GM12878 (cell line): Measurements from ENCODE around the gene THSD4. TPM values are rescaled to one million over a fixed set of nuclear protein-coding genes. Genes with fewer than 3 reads are reported as not detected.

Experiments
- ATAC-seq: fragments of 200-7000 bp; cut with Tn5 transposase; 3 replicates; pipeline ENCODE4 v1.9.1; 2020; ENCODE audit warnings: mild to moderate bottlenecking, moderate library complexity
- BruUV-seq: library from RNA; stranded (reverse); fragments of 400-500 nt; replicated peaks from 2 replicates; lab custom pipeline; 2021; lab: Mats Ljungman, UMichigan
- CTCF ChIA-PET: fragments of 300-600 bp; sonication (Branson Sonifier 250); formaldehyde crosslinking; extraction: SDS; loops from one replicate; lab custom pipeline; 2021; ENCODE audit warnings: inconsistent platforms; lab: Yijun Ruan, JAX
- POLR2A ChIA-PET: fragments of 350-600 bp; formaldehyde crosslinking; extraction: SDS; loops from one replicate; lab custom pipeline; 2021; ENCODE audit warnings: inconsistent platforms; lab: Charles Lee
- RAD21 ChIA-PET: fragments of 300-600 bp; sonication (Branson Sonifier 250); formaldehyde crosslinking; loops from one replicate; lab custom pipeline; 2023; ENCODE audit warnings: antibody characterized with exemption; ENCODE audit not compliant: unreplicated experiment; lab: Charles Lee
- SMC1A ChIA-PET: fragments of 300-600 bp; sonication (Branson Sonifier 250); formaldehyde crosslinking; loops from one replicate; lab custom pipeline; 2023; ENCODE audit not compliant: unreplicated experiment, uncharacterized antibody; lab: Charles Lee
- DNase-seq: peaks from one replicate; pipeline ENCODE4 v3.0.0-alpha.2; 2011; ENCODE audit warnings: low read depth, low spot score
- FAIRE-seq: peaks from 3 replicates; lab custom pipeline; 2011; peaks lifted over from hg19 to GRCh38; lab: Jason Lieb, UNC
- H2AFZ ChIP-seq: 2 replicates; pipeline ENCODE4 v1.6.0; 2011; ENCODE audit warnings: low read depth, low read length, control low read depth; ENCODE audit not compliant: control insufficient read depth
- H3K27ac ChIP-seq: 2 replicates; pipeline ENCODE4 v1.5.1; 2011; ENCODE audit warnings: control low read depth; ENCODE audit not compliant: control insufficient read depth, insufficient read depth
- H3K27me3 ChIP-seq, 2 experiments: replicated peaks in 1 of 2; 2 replicates each; pipeline versions ENCODE4 v1.6.0 to v1.6.1; 2011; ENCODE audit warnings: low read length in 1 of 2; ENCODE audit not compliant: control insufficient read depth in 2 of 2, insufficient read depth in 2 of 2
- H3K36me3 ChIP-seq, 2 experiments: 2 replicates each; pipeline ENCODE4 v1.5.1; 2011; ENCODE audit warnings: low read length in 1 of 2; ENCODE audit not compliant: control insufficient read depth in 2 of 2, insufficient read depth in 2 of 2
- H3K4me1 ChIP-seq: 2 replicates; pipeline ENCODE4 v1.6.1; 2011; ENCODE audit warnings: mild to moderate bottlenecking, low read length, moderate library complexity, mixed read lengths; ENCODE audit not compliant: control insufficient read depth, insufficient read depth
- H3K4me2 ChIP-seq: 2 replicates; pipeline ENCODE4 v1.6.0; 2011; ENCODE audit warnings: control low read depth; ENCODE audit not compliant: control insufficient read depth, insufficient read depth
- H3K4me3 ChIP-seq: fragments of 200-600 bp; sonication (generic); 2 replicates; pipeline ENCODE4 v1.5.1; 2016
- H3K79me2 ChIP-seq: 2 replicates; pipeline ENCODE4 v1.6.0; 2011; ENCODE audit warnings: low read length; ENCODE audit not compliant: control insufficient read depth, insufficient read depth
- H3K9ac ChIP-seq: 2 replicates; pipeline ENCODE4 v1.8.0; 2011; ENCODE audit warnings: low read length, control low read depth, mixed read lengths; ENCODE audit not compliant: control insufficient read depth, insufficient read depth
- H3K9me3 ChIP-seq: replicated peaks from 3 replicates; pipeline ENCODE4 v1.5.1; 2011; ENCODE audit warnings: mild to moderate bottlenecking, low read length; ENCODE audit not compliant: control insufficient read depth, insufficient read depth
- H4K20me1 ChIP-seq: 2 replicates; pipeline ENCODE4 v1.6.0; 2011; ENCODE audit not compliant: control insufficient read depth, insufficient read depth
- BCLAF1 ChIP-seq: fragments of 450-650 bp; IDR thresholded peaks from 2 replicates; pipeline ENCODE4 v1.6.1; 2017; ENCODE audit warnings: antibody characterized with exemption, mild to moderate bottlenecking, moderate library complexity
- BRCA1 ChIP-seq: IDR thresholded peaks from 2 replicates; pipeline ENCODE4 v1.6.1; 2011; ENCODE audit warnings: low read depth, low read length, improper control_type of control experiment
- EED ChIP-seq: sonication (generic); IDR thresholded peaks from 2 replicates; pipeline ENCODE4 v1.6.1; 2016; ENCODE audit warnings: antibody characterized with exemption, low read depth
- PBX3 ChIP-seq: IDR thresholded peaks from 2 replicates; pipeline ENCODE4 v1.6.1; 2011; ENCODE audit warnings: mild to moderate bottlenecking, low read depth, low read length, moderate library complexity; ENCODE audit not compliant: insufficient replicate concordance
- RUNX3 ChIP-seq: IDR thresholded peaks from 2 replicates; pipeline ENCODE4 v1.6.1; 2012; ENCODE audit warnings: low read length, inconsistent platforms
- SKIL ChIP-seq: fragments of 450-650 bp; IDR thresholded peaks from 2 replicates; pipeline ENCODE4 v1.6.1; 2017; ENCODE audit warnings: mild to moderate bottlenecking, low read depth, inconsistent platforms; ENCODE audit not compliant: poor library complexity, severe bottlenecking
- SREBF1 ChIP-seq: IDR thresholded peaks from 2 replicates; pipeline ENCODE4 v1.6.1; 2012; ENCODE audit warnings: mild to moderate bottlenecking, low read length
- TCF3 ChIP-seq: IDR thresholded peaks from 2 replicates; pipeline ENCODE4 v1.6.1; 2012; ENCODE audit warnings: low read depth, mild to moderate bottlenecking, low read length, borderline replicate concordance; ENCODE audit not compliant: insufficient read depth
- ZBTB4 ChIP-seq: fragments of 450-650 bp; formaldehyde crosslinking; IDR thresholded peaks from 2 replicates; pipeline ENCODE4 v1.4.0; 2022; ENCODE audit warnings: mild to moderate bottlenecking, moderate library complexity
- ZNF384 ChIP-seq: IDR thresholded peaks from 2 replicates; pipeline ENCODE4 v1.6.1; 2012; ENCODE audit warnings: low read depth, mild to moderate bottlenecking, low read length, improper control_type of control experiment, borderline replicate concordance
- ZSCAN29 ChIP-seq: fragments of 450-650 bp; IDR thresholded peaks from 2 replicates; pipeline ENCODE4 v1.6.1; 2017; ENCODE audit warnings: mild to moderate bottlenecking, moderate library complexity
- WGBS: methylation state at CpG from one replicate; pipeline ENCODE4 v1.1.6; 2016; ENCODE audit warnings: low lambda C conversion rate; ENCODE audit not compliant: insufficient replicate concordance, insufficient coverage; ENCODE audit errors: missing lambda C conversion rate; 5-methylcytosine and 5-hydroxymethylcytosine counted together
- in situ Hi-C: fragments of 300-500 bp; cut with MboI; formaldehyde crosslinking; loops from 9 replicates; pipeline ENCODE4 v1.14.3; 2018; ENCODE audit warnings: mixed read lengths
- intact Hi-C: fragments of 100-400 bp; cut with micrococcal nuclease; formaldehyde crosslinking; loops from one replicate; pipeline ENCODE4 v1.14.2; 2022; ENCODE audit not compliant: unreplicated experiment
- polyA plus RNA-seq, 11 experiments: library from polyadenylated mRNA; depleted of rRNA in 4 of 11; unstranded in 6 of 11; stranded (reverse) in 5 of 11; fragments of >200 nt; fragmentation: Nextera tagmentation in 4 of 11; fragmentation: Illumina TruSeq in 1 of 11; extraction: Ambion mirVana in 4 of 11; extraction: Trizol in 1 of 11; gene quantifications; 1 replicate in 1 of 11; 2 replicates in 10 of 11; pipeline versions ENCODE4 v1.2.1 to v1.2.3, GENCODE V29; 2011 to 2016; ENCODE audit warnings: inconsistent platforms in 2 of 11, missing spikeins in 2 of 11, low read depth in 1 of 11
- total RNA-seq, 4 experiments: library from RNA; depleted of rRNA in 3 of 4; stranded (reverse); fragments of >200 nt in 3 of 4; fragmentation: Illumina TruSeq in 1 of 4; extraction: Trizol in 1 of 4; gene quantifications; 2 replicates each; pipeline versions ENCODE4 v1.2.1 to v1.2.3, GENCODE V29; 2013 to 2021
- TF ChIP-seq, protein P1 (sequence below): IDR thresholded peaks from 2 replicates; pipeline ENCODE4 v1.6.1; 2011; ENCODE audit warnings: low read depth, mild to moderate bottlenecking, low read length, moderate library complexity, borderline replicate concordance; ENCODE audit errors: extremely low read depth
- TF ChIP-seq, protein P2 (sequence below): fragments of 450-650 bp; IDR thresholded peaks from 2 replicates; pipeline ENCODE4 v1.6.1; 2016; ENCODE audit warnings: mild to moderate bottlenecking

Gene THSD4
- total and polyA plus RNA-seq, 10 of the 15 experiments (the other 5 are each of a cell fraction or from before 2014, with no cell fraction given), result 0.04 to 0.13 (median 0.05) TPM; not detected in 7

- no TSS peak for BruUV-seq
- TF ChIP-seq ZBTB4 (CRISPR knock-in tag) (no peak), SREBF1 (no peak), ZSCAN29 (no peak), ZNF384 (no peak), PBX3 (no peak), BCLAF1 (no peak), RUNX3 (no peak), TCF3 (no peak), EED (no peak), BRCA1 (no peak), SKIL (no peak)
- TF ChIP-seq, protein P1, sequence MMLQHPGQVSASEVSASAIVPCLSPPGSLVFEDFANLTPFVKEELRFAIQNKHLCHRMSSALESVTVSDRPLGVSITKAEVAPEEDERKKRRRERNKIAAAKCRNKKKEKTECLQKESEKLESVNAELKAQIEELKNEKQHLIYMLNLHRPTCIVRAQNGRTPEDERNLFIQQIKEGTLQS, result no peak
- TF ChIP-seq, protein P2, sequence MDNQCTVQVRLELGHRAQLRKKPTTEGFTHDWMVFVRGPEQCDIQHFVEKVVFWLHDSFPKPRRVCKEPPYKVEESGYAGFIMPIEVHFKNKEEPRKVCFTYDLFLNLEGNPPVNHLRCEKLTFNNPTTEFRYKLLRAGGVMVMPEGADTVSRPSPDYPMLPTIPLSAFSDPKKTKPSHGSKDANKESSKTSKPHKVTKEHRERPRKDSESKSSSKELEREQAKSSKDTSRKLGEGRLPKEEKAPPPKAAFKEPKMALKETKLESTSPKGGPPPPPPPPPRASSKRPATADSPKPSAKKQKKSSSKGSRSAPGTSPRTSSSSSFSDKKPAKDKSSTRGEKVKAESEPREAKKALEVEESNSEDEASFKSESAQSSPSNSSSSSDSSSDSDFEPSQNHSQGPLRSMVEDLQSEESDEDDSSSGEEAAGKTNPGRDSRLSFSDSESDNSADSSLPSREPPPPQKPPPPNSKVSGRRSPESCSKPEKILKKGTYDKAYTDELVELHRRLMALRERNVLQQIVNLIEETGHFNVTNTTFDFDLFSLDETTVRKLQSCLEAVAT, result no peak
Observed at GRCh38 chr15:71344316-71344715, 229.0 kb downstream of the THSD4 start.

More at GRCh38 chr15:71344316-71344715, 229.0 kb downstream of the THSD4 start:
- Histone ChIP-seq H3K4me2 (no peak overlapping the region), H3K27ac (no peak overlapping the region), H3K36me3 (no peaks in the 10 kb centered on the region), H2AFZ (no peak overlapping the region), H3K4me1 (no peaks in the 10 kb centered on the region), H3K9me3 (no peaks in the 10 kb centered on the region), H3K27me3 (peaks cover 0 to under 1% of the 10 kb centered on the region in 2 experiments; a peak in 1 of 4 replicates), H3K4me3 (no peak overlapping the region), H3K79me2 (no peaks in the 10 kb centered on the region), H4K20me1 (no peaks in the 10 kb centered on the region), H3K9ac (no peak overlapping the region)
- ATAC-seq (no peak), FAIRE-seq (no peak), DNase-seq (no peak)
- ChIA-PET SMC1A (no interaction called here), CTCF (no interaction called here), RAD21 (no interaction called here), POLR2A (no interaction called here)
- in situ Hi-C loops, result no loop called here
- intact Hi-C loops, result no loop called here
- WGBS, result 36% methylated on average over 5 of the region's 5 CpGs
